ENCODE results near the gene FAM237B.

FAM237B gene

DNA sequence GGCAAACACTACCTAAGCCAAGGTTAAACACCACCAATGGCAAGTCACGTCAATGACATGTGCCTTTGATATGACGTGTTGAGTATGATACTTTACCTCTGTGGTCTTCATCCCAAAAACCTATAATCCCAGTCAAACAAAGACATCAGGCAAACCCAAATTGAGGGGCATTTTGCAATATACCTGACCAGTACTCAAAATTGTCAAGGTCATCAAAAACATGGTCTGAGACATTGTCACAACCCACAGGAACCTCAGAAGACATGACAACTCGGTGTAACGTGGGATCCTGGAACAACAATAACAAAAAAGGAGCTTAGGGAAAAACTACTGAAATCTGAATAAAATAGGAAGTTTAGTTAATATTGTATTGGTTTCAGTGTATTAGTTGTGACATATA is 7.2 kb downstream of the FAM237B start:
- no peak for DNase-seq (ENCODE audit: low spot score)
- Histone ChIP-seq H3K27ac (ENCODE audit: poor library complexity, severe bottlenecking) (no peak overlapping the region), H3K9me3 (ENCODE audit: severe bottlenecking) (no peaks in the 10 kb centered on the region), H3K4me3 (ENCODE audit: severe bottlenecking) (no peak overlapping the region), H3K4me1 (ENCODE audit: insufficient read depth, poor library complexity, severe bottlenecking) (no peaks in the 10 kb centered on the region), H3K27me3 (ENCODE audit: insufficient read depth, poor library complexity, severe bottlenecking) (no peaks in the 10 kb centered on the region), H3K36me3 (ENCODE audit: low read depth) (no peaks in the 10 kb centered on the region)
- no peak for ATAC-seq (ENCODE audit: low read depth)
- TF ChIP-seq, protein P1, sequence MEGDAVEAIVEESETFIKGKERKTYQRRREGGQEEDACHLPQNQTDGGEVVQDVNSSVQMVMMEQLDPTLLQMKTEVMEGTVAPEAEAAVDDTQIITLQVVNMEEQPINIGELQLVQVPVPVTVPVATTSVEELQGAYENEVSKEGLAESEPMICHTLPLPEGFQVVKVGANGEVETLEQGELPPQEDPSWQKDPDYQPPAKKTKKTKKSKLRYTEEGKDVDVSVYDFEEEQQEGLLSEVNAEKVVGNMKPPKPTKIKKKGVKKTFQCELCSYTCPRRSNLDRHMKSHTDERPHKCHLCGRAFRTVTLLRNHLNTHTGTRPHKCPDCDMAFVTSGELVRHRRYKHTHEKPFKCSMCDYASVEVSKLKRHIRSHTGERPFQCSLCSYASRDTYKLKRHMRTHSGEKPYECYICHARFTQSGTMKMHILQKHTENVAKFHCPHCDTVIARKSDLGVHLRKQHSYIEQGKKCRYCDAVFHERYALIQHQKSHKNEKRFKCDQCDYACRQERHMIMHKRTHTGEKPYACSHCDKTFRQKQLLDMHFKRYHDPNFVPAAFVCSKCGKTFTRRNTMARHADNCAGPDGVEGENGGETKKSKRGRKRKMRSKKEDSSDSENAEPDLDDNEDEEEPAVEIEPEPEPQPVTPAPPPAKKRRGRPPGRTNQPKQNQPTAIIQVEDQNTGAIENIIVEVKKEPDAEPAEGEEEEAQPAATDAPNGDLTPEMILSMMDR (IDR thresholded peaks at IDR 0.05; ENCODE audit: poor library complexity, severe bottlenecking) = no peak

DNA sequence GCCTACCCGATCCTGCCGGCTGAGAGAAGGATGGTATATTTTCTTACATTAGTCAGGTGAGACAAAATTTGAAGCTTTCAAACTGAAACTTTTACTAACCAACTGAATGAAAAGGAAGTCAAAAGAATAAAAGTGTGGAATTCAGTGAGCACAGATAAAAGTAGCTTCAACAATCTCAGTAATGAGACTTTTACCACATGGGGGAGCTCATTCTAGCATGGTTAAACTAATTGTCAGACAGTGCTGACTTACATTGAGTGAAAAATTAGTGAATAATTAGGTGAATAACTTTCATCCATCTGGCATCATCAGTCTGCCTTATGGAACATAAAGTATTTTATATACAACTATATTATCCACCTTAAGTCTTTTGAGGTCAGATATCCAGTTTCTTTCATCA is 8.4 kb downstream of the FAM237B start:
- H3K4me3 ChIP-seq (ENCODE audit: severe bottlenecking) = no peak overlapping the region
- no peak for DNase-seq (ENCODE audit: low spot score)
- H3K36me3 ChIP-seq (ENCODE audit: low read depth) = no peaks in the 10 kb centered on the region
- H3K9me3 ChIP-seq (ENCODE audit: severe bottlenecking) = no peaks in the 10 kb centered on the region
- H3K27ac ChIP-seq (ENCODE audit: poor library complexity, severe bottlenecking) = no peak overlapping the region
- no peaks in the 10 kb centered on the region for H3K4me1 ChIP-seq (ENCODE audit: insufficient read depth, poor library complexity, severe bottlenecking)
- TF ChIP-seq, protein P1 (IDR thresholded peaks at IDR 0.05; ENCODE audit: poor library complexity, severe bottlenecking) = peak; percentile 74
- 0 out of 3 replicates have a peak, but pooled peaks have one; percentile 54 for ATAC-seq (ENCODE audit: low read depth)
- H3K27me3 ChIP-seq (ENCODE audit: insufficient read depth, poor library complexity, severe bottlenecking) = no peaks in the 10 kb centered on the region

DNA sequence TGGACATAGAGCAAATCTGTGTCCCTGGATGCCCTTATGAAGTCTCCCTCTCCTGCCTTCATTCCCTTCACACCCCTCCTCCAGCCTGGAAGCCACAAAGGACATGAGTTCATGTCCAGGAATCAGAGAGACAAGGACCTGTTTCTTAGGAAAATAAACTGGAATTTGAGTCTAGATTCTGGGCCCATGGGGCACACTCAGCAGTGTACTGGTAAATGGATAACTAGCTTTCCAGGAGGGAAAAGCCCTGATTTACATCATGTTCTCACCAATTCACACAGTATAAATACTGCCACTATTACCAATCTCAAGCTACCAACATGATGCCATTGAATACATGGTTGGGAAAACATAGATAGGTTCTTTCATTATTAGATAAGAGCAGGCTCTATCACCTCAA is 9.9 kb downstream of the FAM237B start:
- Histone ChIP-seq H3K9me3 (ENCODE audit: severe bottlenecking) (no peaks in the 10 kb centered on the region), H3K4me1 (ENCODE audit: insufficient read depth, poor library complexity, severe bottlenecking) (no peaks in the 10 kb centered on the region), H3K27me3 (ENCODE audit: insufficient read depth, poor library complexity, severe bottlenecking) (no peaks in the 10 kb centered on the region), H3K36me3 (ENCODE audit: low read depth) (no peaks in the 10 kb centered on the region), H3K27ac (ENCODE audit: poor library complexity, severe bottlenecking) (no peak overlapping the region), H3K4me3 (ENCODE audit: severe bottlenecking) (no peak overlapping the region)
- ATAC-seq (ENCODE audit: low read depth) (no peak), DNase-seq (ENCODE audit: low spot score) (no peak)
- TF ChIP-seq, protein P1 (IDR thresholded peaks at IDR 0.05; ENCODE audit: poor library complexity, severe bottlenecking) = no peak

DNA sequence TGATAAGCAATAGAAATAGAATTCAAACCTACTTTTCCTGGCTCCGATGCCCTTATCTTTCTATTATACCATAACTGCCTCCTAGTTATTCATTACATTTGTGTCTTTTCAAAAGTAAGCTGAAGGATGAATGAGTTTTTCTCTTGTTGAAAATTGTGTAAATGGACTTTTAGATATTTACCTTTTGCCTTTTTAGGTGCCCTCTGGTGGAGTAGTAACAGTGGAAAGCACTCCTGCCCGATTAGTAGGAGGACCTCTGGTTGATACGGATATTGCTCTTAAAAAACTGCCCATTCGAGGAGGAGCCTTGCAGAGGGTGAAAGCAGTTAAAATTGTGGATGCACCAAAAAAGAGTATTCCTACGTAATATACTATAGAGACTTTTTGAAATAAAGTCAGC is 11.2 kb downstream of the FAM237B start:
- TF ChIP-seq, protein P1 (IDR thresholded peaks at IDR 0.05; ENCODE audit: poor library complexity, severe bottlenecking) = no peak
- ATAC-seq (ENCODE audit: low read depth) = no peak
- no peak overlapping the region for H3K27ac ChIP-seq (ENCODE audit: poor library complexity, severe bottlenecking)

DNA sequence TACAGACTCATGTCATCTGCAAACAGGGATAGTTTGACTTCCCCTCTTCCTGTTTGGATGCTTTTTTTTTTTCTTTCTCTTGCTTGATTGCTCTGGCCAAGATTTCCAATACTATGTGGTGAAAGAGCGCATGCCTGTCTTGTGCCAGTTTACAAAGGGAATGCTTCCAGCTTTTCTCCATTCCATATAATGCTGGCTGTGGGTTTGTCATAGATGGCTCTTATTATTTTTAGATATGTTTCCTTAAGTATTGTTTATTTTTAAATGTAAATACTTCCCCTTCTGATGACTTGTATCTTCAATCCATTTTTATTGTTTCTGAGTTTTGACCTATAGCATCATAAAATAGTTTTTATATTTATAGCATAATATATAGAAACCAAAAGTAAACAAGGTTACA is 17.9 kb downstream of the FAM237B start:
- H3K9me3 ChIP-seq (ENCODE audit: severe bottlenecking) = no peaks in the 10 kb centered on the region
- H3K4me3 ChIP-seq (ENCODE audit: severe bottlenecking) = no peak overlapping the region
- H3K27me3 ChIP-seq (ENCODE audit: insufficient read depth, poor library complexity, severe bottlenecking) = no peaks in the 10 kb centered on the region
- DNase-seq (ENCODE audit: low spot score) = no peak
- H3K27ac ChIP-seq (ENCODE audit: poor library complexity, severe bottlenecking) = no peak overlapping the region
- no peaks in the 10 kb centered on the region for H3K36me3 ChIP-seq (ENCODE audit: low read depth)
- TF ChIP-seq, protein P1 (IDR thresholded peaks at IDR 0.05; ENCODE audit: poor library complexity, severe bottlenecking) = no peak
- H3K4me1 ChIP-seq (ENCODE audit: insufficient read depth, poor library complexity, severe bottlenecking) = no peaks in the 10 kb centered on the region
- ATAC-seq (ENCODE audit: low read depth) = no peak

More for the DNA sequence above, 11.2 kb downstream of the FAM237B start:
- Histone ChIP-seq H3K4me1 (ENCODE audit: insufficient read depth, poor library complexity, severe bottlenecking) (no peaks in the 10 kb centered on the region), H3K36me3 (ENCODE audit: low read depth) (no peaks in the 10 kb centered on the region), H3K27me3 (ENCODE audit: insufficient read depth, poor library complexity, severe bottlenecking) (no peaks in the 10 kb centered on the region), H3K9me3 (ENCODE audit: severe bottlenecking) (no peaks in the 10 kb centered on the region), H3K4me3 (ENCODE audit: severe bottlenecking) (no peak overlapping the region)
- no peak for DNase-seq (ENCODE audit: low spot score)

Measured in RWPE2 (cell line).